Measurements from ENCODE around the gene DHX29. TPM values are rescaled to one million over a fixed set of nuclear protein-coding genes. Genes with fewer than 3 reads are reported as not detected.
"Not testable (repeated sequence)": the region's sequence is repeated elsewhere in the genome, so short reads cannot be mapped to it uniquely, and the experiment has no call there.

The DHX29 gene
- total RNA-seq, 2 donors from 2014 or later, result 29.5 to 35.6 TPM

GRCh38 chr5:55325621-55326020 is 18.1 kb upstream of the DHX29 start:
- Histone ChIP-seq H3K4me3 (no peak overlapping the region), H3K36me3 (peaks cover 3% of the 10 kb centered on the region), H3K27me3 (replicated peaks; ENCODE audit: insufficient read depth) (no peaks in the 10 kb centered on the region), H3K27ac (no peak overlapping the region), H3K4me1 (ENCODE audit: control insufficient read depth in 1 of 2, low read depth in 2 of 2) (peaks cover 13 to 18% of the 10 kb centered on the region in 2 donors), H3K9me3 (no peaks in the 10 kb centered on the region)
- TF ChIP-seq CTCF (IDR thresholded peaks at IDR 0.05), result no peak
- DNase-seq (ENCODE audit: low spot score) (no peak), ATAC-seq (ENCODE audit: insufficient number of reproducible peaks, low FRiP score, low read depth) (no peak)

DNA sequence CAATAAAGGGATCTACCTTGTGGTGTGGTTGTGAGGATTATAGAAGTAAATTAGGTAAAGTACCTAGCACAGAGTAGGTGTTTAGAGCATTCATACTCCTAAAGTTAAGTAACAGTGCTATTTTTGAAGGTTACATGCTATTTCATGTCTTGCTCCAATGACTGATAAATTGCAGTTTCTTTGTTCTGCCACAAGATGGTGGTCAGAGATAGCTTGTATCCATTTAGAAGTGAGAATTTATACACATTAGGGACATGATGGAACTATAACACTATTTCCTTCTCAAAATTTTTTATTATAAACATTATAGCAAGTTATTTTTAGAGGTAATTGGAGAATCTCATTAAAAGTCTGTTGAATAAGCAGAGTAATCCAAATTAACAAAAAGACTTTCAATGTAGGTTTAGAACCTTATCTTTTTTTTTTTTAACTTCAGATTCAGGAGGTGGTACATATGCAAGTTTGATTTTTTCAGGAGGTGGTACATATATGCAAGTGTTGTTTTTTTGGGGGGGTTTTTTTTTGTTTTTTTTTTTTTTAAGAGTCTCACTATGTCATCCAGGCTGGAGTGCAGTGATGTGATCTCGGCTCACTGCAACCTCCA is 17.4 kb upstream of the DHX29 start:
- no peak overlapping the region for H3K4me3 ChIP-seq
- peaks cover 20% of the 10 kb centered on the region in 2 donors for H3K4me1 ChIP-seq (ENCODE audit: control insufficient read depth in 1 of 2, low read depth in 2 of 2)
- no peak overlapping the region for H3K27ac ChIP-seq
- peak; percentile 74 for TF ChIP-seq CTCF (IDR thresholded peaks at IDR 0.05)
- DNase-seq (ENCODE audit: low spot score) (no peak), ATAC-seq (ENCODE audit: insufficient number of reproducible peaks, low FRiP score, low read depth) (peak; percentile 68)
- no peaks in the 10 kb centered on the region for H3K9me3 ChIP-seq
- H3K27me3 ChIP-seq (replicated peaks; ENCODE audit: insufficient read depth), result no peaks in the 10 kb centered on the region
- peaks cover 3% of the 10 kb centered on the region for H3K36me3 ChIP-seq

DNA sequence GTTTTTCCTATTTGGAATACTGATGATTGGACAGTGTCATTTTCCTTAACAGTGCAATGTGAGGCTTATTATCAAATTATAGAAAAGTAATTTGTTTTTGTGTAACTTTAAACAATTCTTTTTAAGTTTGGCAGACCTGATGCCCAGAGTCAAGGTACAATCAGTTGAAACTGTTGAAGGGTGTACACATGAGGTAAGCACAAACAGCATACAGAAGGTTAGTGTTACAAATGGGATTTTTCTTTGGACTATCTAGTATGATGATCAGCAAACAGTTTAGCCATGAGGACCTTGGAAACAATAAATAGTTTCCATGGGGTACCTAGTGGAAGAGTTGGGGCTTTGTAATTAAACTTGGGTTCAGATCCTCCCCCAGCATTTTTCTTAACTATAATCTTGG is 16.5 kb upstream of the DHX29 start:
- no peaks in the 10 kb centered on the region for H3K9me3 ChIP-seq
- ATAC-seq (ENCODE audit: insufficient number of reproducible peaks, low FRiP score, low read depth) (no peak), DNase-seq (ENCODE audit: low spot score) (no peak)
- TF ChIP-seq CTCF (IDR thresholded peaks at IDR 0.05), result no peak
- H3K36me3 ChIP-seq, result peaks cover 3% of the 10 kb centered on the region
- H3K27me3 ChIP-seq (replicated peaks; ENCODE audit: insufficient read depth), result no peaks in the 10 kb centered on the region
- H3K4me3 ChIP-seq, result no peak overlapping the region
- peaks cover 25 to 29% of the 10 kb centered on the region in 2 donors for H3K4me1 ChIP-seq (ENCODE audit: control insufficient read depth in 1 of 2, low read depth in 2 of 2)
- peak overlapping the region in 1 of 2 donors; percentile 39 for H3K27ac ChIP-seq

- Histone ChIP-seq H3K9me3 (no peaks in the 10 kb centered on the region), H3K27ac (peak overlapping the region; percentile 56 to 66)
- peak; percentile 72 for ATAC-seq (ENCODE audit: insufficient number of reproducible peaks, low FRiP score, low read depth)
Observed at GRCh38 chr5:55320571-55320970, 13.1 kb upstream of the DHX29 start.

DNA sequence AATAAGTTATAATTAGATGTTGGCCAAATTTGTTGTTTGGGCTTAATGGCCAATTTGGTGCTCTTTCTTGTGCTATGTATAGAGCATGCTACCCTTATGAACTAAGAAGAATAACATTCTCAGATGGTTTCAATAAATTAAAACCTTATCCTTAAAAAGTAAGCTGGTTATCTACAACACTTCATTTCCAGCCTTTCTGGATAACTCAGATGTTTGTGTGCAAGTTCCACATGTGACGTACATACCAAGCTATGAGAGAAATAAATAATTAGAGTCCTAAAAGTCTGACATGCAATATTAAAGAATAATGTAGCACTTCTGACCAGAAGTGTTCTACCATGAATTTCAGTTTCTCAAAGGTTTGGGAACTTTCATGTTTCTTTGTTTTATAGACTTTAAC is 12.0 kb upstream of the DHX29 start:
- Histone ChIP-seq H3K4me1 (ENCODE audit: control insufficient read depth in 1 of 2, low read depth in 2 of 2) (peaks cover 18 to 21% of the 10 kb centered on the region in 2 donors), H3K9me3 (no peaks in the 10 kb centered on the region), H3K4me3 (no peak overlapping the region), H3K36me3 (no peaks in the 10 kb centered on the region), H3K27me3 (replicated peaks; ENCODE audit: insufficient read depth) (no peaks in the 10 kb centered on the region), H3K27ac (peak overlapping the region; percentile 50 to 66)
- DNase-seq (ENCODE audit: low spot score) (no peak), ATAC-seq (ENCODE audit: insufficient number of reproducible peaks, low FRiP score, low read depth) (no peak)
- no peak for TF ChIP-seq CTCF (IDR thresholded peaks at IDR 0.05)

More at GRCh38 chr5:55320571-55320970, 13.1 kb upstream of the DHX29 start:
- H3K36me3 ChIP-seq, result no peaks in the 10 kb centered on the region
- TF ChIP-seq CTCF (IDR thresholded peaks at IDR 0.05), result no peak
- no peaks in the 10 kb centered on the region for H3K27me3 ChIP-seq (replicated peaks; ENCODE audit: insufficient read depth)
- H3K4me1 ChIP-seq (ENCODE audit: control insufficient read depth in 1 of 2, low read depth in 2 of 2), result peaks cover 18 to 21% of the 10 kb centered on the region in 2 donors
- no peak for DNase-seq (ENCODE audit: low spot score)
- peak overlapping the region; percentile 28 for H3K4me3 ChIP-seq

DNA sequence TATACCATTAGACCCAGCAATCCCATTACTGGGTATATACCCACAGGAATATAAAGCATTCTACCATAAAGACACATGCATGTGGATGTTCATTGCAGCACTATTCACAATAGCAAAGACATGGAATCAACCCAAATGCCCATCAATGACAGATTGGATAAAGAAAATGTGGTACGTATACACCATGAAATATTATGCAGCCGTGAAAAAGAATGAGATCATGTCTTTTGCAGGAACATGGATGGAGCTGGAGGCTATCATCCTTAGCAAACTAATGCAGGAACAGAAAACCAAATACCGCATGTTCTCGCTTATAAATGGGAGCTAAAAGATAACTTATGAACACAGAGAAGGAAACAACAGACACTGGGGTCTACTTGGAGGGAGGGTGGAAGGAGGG is 10.7 kb upstream of the DHX29 start:
- not testable (repeated sequence) for H3K36me3 ChIP-seq; H3K9me3 ChIP-seq; H3K27me3 ChIP-seq (replicated peaks; ENCODE audit: insufficient read depth); DNase-seq (ENCODE audit: low spot score); H3K4me3 ChIP-seq; ATAC-seq (ENCODE audit: insufficient number of reproducible peaks, low FRiP score, low read depth)
- Histone ChIP-seq H3K27ac (peak overlapping the region in 1 of 2 donors; percentile 66), H3K4me1 (ENCODE audit: control insufficient read depth in 1 of 2, low read depth in 2 of 2) (peaks cover 18 to 21% of the 10 kb centered on the region in 2 donors)
